Measurements from ENCODE around the gene S1PR2. TPM values are rescaled to one million over a fixed set of nuclear protein-coding genes. Genes with fewer than 3 reads are reported as not detected.
"Not testable (repeated sequence)": the region's sequence is repeated elsewhere in the genome, so short reads cannot be mapped to it uniquely, and the experiment has no call there.

S1PR2 gene
- total RNA-seq, 1 donor from 2014 or later = 8.4 TPM

DNA sequence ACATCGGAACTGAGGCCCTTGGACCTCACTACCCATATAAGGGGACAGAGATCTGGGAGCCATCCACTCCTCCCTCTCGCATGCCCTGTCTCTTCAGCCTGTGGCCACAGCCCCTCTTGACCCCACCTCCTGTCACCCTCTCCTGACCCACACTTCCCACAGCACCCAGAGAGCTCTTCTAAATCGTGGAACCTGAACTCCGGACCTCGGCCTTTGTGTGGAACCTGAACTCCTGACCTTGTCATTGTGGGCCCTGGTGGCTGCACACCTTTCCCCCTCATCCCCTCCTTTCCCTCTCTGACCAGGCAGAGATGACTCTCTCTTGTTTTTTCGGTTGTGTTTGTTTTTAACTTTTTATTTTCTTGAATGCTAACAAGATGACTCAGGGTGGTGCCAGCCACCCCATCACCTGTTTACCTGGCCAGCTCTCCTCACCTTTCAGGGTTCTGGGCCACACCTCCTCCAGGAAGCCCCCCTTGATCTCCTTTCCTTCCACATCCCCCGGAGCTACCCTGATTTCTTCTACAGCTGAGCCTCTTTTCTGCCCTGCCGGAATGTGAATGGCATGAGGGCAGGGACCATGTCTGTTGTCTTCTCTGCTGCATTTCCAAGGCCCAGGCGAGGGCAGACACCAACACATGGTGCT lies 26.0 kb upstream of the S1PR2 start:
- DNase-seq (ENCODE audit: missing footprints) (no peak), ATAC-seq (no peak)
- intact Hi-C loops (cut with DNase I) = no loop called here

DNA sequence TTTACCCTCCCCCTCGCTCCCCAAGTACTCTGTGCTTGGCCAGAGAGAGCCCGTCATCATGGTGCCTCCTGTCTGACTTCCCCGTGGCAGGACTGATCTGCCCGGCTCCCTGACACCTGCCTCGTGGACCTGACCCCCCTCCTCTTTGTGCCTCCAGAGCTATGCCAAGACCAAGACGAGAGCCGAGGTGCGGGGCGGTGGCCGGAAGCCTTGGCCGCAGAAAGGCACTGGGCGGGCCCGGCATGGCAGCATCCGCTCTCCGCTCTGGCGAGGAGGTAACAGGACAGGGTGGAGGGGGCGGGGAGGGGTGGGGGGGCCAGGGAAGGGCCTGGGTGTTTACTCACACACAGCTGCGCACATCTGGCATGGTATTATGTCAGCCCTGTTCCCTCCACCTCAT lies 25.4 kb upstream of the S1PR2 start:
- DNase-seq (ENCODE audit: missing footprints) (no peak), ATAC-seq (no peak)
- intact Hi-C loops (cut with DNase I) = no loop called here

- intact Hi-C loops (cut with DNase I) = no loop called here
- no peak for ATAC-seq
Measured at GRCh38 chr19:10255358-10255757, 24.2 kb upstream of the S1PR2 start.

DNA sequence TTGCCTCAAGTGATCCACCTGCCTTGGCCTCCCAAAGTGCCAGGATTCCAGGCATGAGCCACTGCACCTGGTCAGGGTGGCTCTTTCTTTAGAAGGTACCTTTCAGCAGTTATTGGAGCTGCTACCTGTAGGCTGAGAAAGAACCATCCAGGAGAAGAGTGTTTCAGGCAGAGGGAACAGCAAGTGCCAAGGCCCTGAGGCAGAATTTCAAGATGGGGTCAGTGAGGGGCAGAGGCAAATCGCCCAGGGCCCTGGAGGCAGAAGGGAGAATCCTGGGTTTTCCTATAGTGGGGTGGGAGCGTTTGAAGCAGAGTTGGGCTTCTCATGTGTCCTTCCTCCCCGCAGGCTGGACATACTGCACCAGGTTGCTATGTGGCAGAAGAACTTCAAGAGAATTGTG lies 23.1 kb upstream of the S1PR2 start:
- ATAC-seq = no peak
- intact Hi-C loops (cut with DNase I) = loop anchor here (5.0 kb wide), 1 partner anchor 322 kb away; no protein-coding TSS in a partner anchor
- DNase-seq (ENCODE audit: missing footprints) = no peak

More at GRCh38 chr19:10255358-10255757, 24.2 kb upstream of the S1PR2 start:
- no peak for DNase-seq (ENCODE audit: missing footprints)

- ATAC-seq = no peak
- intact Hi-C loops (cut with DNase I) = loop anchor here (5.0 kb wide), 1 partner anchor 320 kb away; no protein-coding TSS in a partner anchor
- no peak for DNase-seq (ENCODE audit: missing footprints)
Measured at GRCh38 chr19:10252707-10253106, 21.6 kb upstream of the S1PR2 start.

DNA sequence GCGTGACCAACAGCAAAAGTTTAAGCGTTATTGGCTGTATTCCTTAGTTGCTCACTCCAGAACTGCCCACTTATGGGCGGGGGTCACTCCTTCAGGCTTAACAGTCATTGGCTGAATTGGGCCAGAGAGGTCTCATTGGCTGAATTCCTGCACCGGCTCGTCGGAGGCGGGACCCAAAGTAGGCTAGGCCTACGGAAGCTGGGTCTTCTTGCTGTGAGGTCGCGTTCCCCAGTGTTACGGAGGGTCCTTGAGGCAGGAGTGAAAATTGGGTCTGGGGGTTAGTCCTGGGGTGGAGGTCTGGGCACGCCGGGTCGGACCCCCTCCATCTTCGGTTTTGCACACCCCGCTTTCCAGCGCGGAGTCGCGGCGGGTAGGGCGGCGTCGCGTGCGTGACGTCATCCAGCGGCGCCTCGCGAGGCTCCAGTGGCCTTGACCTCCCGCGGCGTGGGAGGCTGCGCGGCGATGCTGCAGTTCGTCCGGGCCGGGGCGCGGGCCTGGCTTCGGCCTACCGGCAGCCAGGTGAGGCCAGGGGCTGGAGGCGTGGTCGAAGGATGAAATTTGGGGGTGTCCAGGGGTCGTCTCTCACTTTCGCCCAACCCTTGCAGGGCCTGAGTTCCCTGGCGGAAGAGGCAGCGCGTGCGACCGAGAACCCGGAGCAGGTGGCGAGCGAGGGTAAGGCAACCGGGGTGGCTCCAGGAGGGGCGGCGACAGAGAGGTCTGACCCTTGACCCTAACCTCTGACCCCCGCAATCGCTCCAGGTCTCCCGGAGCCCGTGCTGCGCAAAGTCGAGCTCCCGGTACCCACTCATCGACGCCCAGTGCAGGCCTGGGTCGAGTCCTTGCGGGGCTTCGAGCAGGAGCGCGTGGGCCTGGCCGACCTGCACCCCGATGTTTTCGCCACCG lies 20.9 kb upstream of the S1PR2 start, which contains the start of gene MRPL4:
Gene MRPL4, plus strand, starts transcription at position 423 of the 903 bp plus-strand sequence. Its CDS starts 40 bp downstream, at position 463.
- DNase-seq (ENCODE audit: missing footprints) (peak; percentile 96), ATAC-seq (peak; percentile 94)
- intact Hi-C loops (cut with DNase I) = loop anchor here (2.0 to 5.0 kb wide), 2 partner anchors 57 to 320 kb away; partner anchors contain the start of gene DNMT1

GRCh38 chr19:10246511-10246910 lies 15.4 kb upstream of the S1PR2 start:
- DNase-seq (ENCODE audit: missing footprints) = no peak
- intact Hi-C loops (cut with DNase I) = no loop called here
- ATAC-seq = no peak

DNA sequence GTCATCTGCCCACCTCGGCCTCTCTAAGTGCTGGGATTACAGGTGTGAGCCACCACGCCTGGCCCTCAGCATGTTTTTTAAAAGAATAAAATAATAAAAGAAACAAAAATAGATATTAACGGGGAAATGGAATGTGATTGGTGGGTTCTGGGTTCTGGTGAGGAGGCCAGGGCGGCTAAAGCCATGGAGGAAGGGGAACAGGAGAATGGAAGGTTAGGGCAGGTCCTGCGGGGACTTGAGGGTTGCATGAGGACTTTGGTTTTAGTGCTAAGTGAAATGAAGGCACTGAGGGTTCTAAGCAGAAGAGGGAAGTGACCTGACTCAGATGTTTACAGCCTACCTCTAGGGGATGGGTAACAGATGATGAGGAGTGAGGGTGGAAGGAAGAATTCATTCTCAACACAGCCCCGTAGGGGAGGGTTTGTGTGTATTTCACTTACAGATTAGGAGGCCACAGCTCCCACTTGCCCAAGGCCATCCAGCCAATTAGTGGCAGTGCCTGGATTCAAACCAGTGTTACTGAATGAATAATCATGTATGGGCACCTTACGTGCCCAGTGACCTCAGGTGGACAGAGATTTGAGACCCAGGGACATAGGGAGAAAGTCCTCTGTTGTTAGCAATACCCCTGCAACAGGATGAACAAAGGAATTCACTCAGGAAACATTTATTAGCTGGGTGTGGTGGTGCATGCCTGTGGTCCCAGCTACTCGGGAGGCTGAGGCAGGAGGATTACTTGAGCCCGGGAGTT lies 14.2 kb upstream of the S1PR2 start:
- intact Hi-C loops (cut with DNase I) = no loop called here
- DNase-seq (ENCODE audit: missing footprints) (no peak), ATAC-seq (no peak)

GRCh38 chr19:10243606-10244005 lies 12.5 kb upstream of the S1PR2 start:
- ATAC-seq (no peak), DNase-seq (ENCODE audit: missing footprints) (no peak)
- intact Hi-C loops (cut with DNase I) = no loop called here

GRCh38 chr19:10241826-10242449 lies 10.8 kb upstream of the S1PR2 start:
- intact Hi-C loops (cut with DNase I); ATAC-seq; DNase-seq (ENCODE audit: missing footprints): not testable (repeated sequence)

- intact Hi-C loops (cut with DNase I) = loop anchor here (5.0 kb wide), 1 partner anchor 46 kb away; the partner anchor contains the start of gene DNMT1
- ATAC-seq (peak; percentile 85), DNase-seq (ENCODE audit: missing footprints) (peak; percentile 87)
Measured at GRCh38 chr19:10238172-10238783, 7.1 kb upstream of the S1PR2 start.

GRCh38 chr19:10237702-10238101 lies 6.6 kb upstream of the S1PR2 start:
- DNase-seq (ENCODE audit: missing footprints) (no peak), ATAC-seq (peak; percentile 1)
- intact Hi-C loops (cut with DNase I) = loop anchor here (5.0 kb wide), 1 partner anchor 45 kb away; the partner anchor contains the start of gene DNMT1

DNA sequence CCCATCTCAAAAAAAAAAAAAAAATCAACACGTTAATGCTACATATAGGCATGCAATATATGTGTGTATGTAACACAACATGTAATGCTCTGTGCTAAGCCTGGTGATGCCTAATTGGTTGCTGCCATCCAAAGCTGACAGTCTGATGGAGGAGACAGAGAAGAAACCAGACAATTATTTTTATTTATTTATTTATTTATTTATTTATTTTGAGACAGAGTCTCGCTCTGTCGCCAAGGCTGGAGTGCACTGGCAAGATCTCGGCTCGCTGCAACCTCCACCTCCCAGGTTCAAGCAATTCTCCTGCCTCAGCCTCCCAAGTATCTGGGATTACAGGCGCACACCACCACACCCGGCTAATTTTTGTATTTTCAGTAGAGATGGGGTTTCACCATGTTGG lies 4.3 kb upstream of the S1PR2 start:
- not testable (repeated sequence) for DNase-seq (ENCODE audit: missing footprints)
- intact Hi-C loops (cut with DNase I) = loop anchor here (5.0 kb wide), 1 partner anchor 43 kb away; the partner anchor contains the start of gene DNMT1

GRCh38 chr19:10235003-10235402 lies 3.9 kb upstream of the S1PR2 start:
- intact Hi-C loops (cut with DNase I) = loop anchor here (5.0 kb wide), 1 partner anchor 43 kb away; the partner anchor contains the start of gene DNMT1
- DNase-seq (ENCODE audit: missing footprints) = no peak
- ATAC-seq = no peak

More for the DNA sequence above, 4.3 kb upstream of the S1PR2 start:
- not testable (repeated sequence) for ATAC-seq

DNA sequence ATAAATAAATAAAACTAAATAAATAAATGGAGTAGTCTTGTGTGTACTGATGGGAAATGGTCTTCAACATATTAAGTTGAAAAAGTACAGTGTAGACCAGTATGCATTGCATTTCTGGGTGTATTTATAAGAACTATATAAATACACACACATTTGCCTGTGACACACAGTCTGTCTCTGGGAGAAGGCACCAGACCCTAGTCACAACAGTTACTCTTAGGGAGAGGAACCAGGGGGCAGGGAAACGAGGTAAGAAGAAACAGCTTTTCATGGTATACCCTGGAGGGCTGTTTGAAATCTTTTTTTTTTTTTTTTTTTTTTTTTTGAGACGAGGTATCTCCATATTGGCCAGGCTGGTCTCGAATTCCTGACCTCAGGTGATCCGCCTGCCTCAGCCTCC lies 2.8 kb upstream of the S1PR2 start:
- DNase-seq (ENCODE audit: missing footprints) (no peak), ATAC-seq (no peak)
- intact Hi-C loops (cut with DNase I) = no loop called here

DNA sequence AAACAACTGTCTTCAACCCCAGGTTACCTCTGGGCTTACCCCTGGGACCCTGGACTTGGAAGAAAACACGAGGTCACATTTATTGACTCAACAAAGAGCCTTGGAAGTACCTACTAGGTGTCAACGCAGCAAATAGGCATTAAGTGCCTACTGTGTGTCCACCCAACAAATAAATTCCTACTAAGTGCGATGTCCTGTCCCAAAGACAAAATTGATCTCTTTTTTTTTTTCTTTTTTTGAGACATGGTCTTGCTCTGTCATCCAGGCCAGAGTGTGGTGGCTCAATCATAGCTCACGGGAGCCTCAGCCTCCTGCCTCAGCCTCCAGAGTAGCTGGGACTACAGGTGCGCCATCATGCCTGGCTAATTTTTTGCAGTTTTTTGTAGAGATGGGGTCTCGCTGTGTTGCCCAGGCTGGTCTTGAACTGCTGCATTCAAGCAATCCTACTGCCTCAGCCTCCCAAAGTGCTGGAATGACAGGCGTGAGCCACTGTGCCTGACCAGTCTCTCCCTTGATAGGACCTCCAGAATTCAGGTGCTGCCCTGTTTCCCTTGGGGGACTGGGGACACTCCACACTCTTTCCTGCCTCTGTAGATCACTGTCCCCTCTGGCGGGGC lies 589 bp upstream of the S1PR2 start:
- intact Hi-C loops (cut with DNase I) = no loop called here
- DNase-seq (ENCODE audit: missing footprints) = peak; percentile 22
- no peak for ATAC-seq

- intact Hi-C loops (cut with DNase I) = no loop called here
- DNase-seq (ENCODE audit: missing footprints) (peak; percentile 81), ATAC-seq (peak; percentile 4)
Measured at GRCh38 chr19:10230173-10230860, 814 bp downstream of the S1PR2 start.

Data from Right ventricle myocardium inferior (tissue), 1 donor.